ENCODE results near the gene FIGNL2.

- TF ChIP-seq CTCF (conservative IDR thresholded peaks at IDR 0.05 in 1 of 2, IDR thresholded peaks at IDR 0.05 in 1 of 2; ENCODE audit: low read depth in 1 of 2, low read length in 2 of 2) = no peak
- no peak for TF ChIP-seq EZH2 (IDR thresholded peaks at IDR 0.05; ENCODE audit: low read length, missing control alignments)
These were observed 1.8 kb upstream of the FIGNL2 start for GRCh38 chr12:51850081-51850964.
